SK-N-MC (cell line): ENCODE data around the gene ZNF285.
A peak's percentile ranks its signal among the peaks of the same experiment; 100 is the strongest.
"Not testable (repeated sequence)": the region's sequence is repeated elsewhere in the genome, so short reads cannot be mapped to it uniquely, and the experiment has no call there.

Experiments used
- DNase-seq: peaks from one replicate; pipeline ENCODE4 v3.0.0-alpha.2; 2011; ENCODE audit warnings: low read depth, low spot score
- H3K27ac ChIP-seq: fragments of 200-600 bp; sonication (generic); 2 replicates; pipeline ENCODE4 v1.5.1; 2016; ENCODE audit warnings: mixed run types
- H3K36me3 ChIP-seq: fragments of 200-600 bp; sonication (generic); 2 replicates; pipeline ENCODE4 v1.6.1; 2017; ENCODE audit warnings: antibody characterized with exemption, low read length, mixed read lengths; ENCODE audit not compliant: insufficient read depth
- H3K4me3 ChIP-seq: fragments of 200-600 bp; sonication (generic); 2 replicates; pipeline ENCODE4 v1.5.1; 2016
- H3K9ac ChIP-seq: fragments of 200-600 bp; sonication (generic); 2 replicates; pipeline ENCODE4 v1.8.0; 2017; ENCODE audit warnings: mixed run types, mixed read lengths; ENCODE audit not compliant: insufficient read length
- H3K9me3 ChIP-seq: fragments of 200-600 bp; sonication (generic); 2 replicates; pipeline ENCODE4 v1.6.1; 2017; ENCODE audit warnings: low read depth, mild to moderate bottlenecking, antibody characterized with exemption, low read length, moderate library complexity, mixed read lengths
- EZH2 ChIP-seq: fragments of 200-600 bp; sonication (generic); IDR thresholded peaks from one replicate; pipeline ENCODE4 v1.6.1; 2017; ENCODE audit warnings: antibody characterized with exemption
- FOXP2 ChIP-seq: optimal IDR thresholded peaks from 2 replicates; pipeline ENCODE3; 2011; ENCODE audit warnings: mild to moderate bottlenecking, moderate library complexity; ENCODE audit not compliant: insufficient read depth; ENCODE audit errors: extremely low read length, control extremely low read depth
- POLR2AphosphoS5 ChIP-seq: IDR thresholded peaks from 2 replicates; pipeline ENCODE4 v1.6.1; 2012; ENCODE audit warnings: mild to moderate bottlenecking, low read depth, low read length, borderline replicate concordance

The ZNF285 gene

DNA sequence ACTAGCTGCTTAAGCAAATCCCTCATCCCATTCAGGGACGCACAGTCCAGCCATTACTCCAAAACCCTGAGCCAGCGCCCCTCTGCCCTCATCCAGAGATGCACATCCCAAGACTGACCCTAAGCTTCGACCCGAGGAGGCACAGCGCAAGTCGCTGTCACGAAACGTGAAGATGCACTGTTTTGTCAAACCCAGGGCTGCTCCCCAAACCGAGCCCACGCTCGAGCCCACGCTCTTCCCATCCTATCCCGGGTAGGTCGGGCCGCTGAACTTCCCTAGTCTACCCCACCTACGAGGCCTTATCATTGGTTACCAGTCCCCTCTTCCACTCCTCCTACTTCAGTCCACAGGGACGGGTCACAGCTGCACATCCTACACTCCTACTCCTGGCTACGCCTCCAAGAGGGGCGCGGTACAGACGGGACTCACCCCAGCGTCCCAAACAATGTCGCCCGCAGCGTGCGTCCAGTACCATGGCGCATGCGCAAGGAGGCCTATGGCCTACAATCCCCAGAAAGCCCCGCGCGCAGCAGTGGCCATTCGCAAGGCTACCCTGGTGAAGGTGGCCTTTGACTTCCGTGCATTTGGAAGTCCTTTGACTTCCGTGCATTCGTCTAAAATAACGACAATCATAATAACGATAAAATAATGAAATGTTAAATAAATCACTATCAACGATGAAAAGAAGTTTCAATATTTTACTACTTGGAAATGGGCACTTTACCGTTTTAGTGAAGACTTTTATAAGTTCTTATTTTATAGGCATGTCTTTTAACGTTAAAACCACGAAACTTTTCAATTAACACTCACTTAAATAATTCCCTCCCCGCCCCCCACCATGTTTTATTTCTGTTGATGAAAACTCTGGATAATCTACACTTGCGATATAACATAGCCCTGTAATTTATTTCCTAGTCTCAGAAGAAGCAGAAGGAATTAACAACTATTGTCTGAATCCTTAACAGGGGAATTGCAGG lies at the start of gene ZNF285:
ZNF285 (minus strand) TSS at position 470 of the 977 bp plus-strand sequence. CDS start 4,395 bp downstream, outside the sequence.
- TF ChIP-seq EZH2 = no peak
- TF ChIP-seq FOXP2 = no peak
- TF ChIP-seq POLR2AphosphoS5 = no peak; the same call in 1 of the 2 replicates
- Histone ChIP-seq H3K4me3 (0 out of 2 replicates have a peak within 1 kb of the TSS, but pooled peaks have one; percentile 18), H3K9ac (no peak within 1 kb of the TSS), H3K27ac (no peak within 1 kb of the TSS), H3K36me3 (no peaks in the 10 kb centered on the region), H3K9me3 (no peaks in the 10 kb centered on the region)
- peak; percentile 3 for DNase-seq

DNA sequence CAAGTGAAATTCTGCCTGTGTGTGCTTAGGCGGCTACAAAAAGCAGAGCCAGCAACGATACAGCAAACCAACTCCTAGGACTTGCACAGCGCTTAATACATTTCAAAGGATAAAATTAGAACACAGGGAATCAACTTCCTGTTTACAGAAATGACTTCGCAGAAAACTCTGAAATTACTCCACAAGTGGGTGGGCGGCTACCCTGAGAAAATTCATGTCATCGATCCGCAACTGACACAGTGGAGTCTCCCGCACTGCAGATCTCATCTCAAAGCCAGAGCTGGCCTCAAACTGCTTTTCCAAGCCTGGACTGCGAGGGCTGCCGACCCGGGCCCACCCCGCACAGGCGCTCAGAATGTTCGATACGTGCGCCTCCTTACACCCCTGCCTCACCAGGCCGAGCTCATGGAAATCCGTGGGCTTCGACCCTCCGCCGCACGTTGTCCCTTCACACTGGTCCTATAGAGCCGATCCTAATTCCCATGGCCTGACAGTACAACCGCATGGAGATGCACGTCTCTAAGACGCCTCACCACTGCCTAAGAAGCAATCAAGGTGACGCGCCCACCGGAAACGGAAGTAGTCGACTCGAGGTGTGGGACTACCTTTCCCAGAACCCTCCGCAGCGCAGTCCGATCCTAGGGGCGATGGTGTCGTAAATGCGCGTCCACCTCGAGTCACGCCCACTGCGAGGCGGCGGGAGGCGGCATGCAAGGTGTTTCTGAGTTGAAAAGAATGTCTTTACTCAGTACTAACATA lies 46.7 kb upstream of the ZNF285 start, which contains the start of gene ZNF229:
ZNF229 (minus strand) TSS at position 557 of the 759 bp plus-strand sequence. CDS start 5,625 bp downstream, outside the sequence.
- TF ChIP-seq FOXP2 (no peak), EZH2 (no peak), POLR2AphosphoS5 (peak; percentile 79; the same call in 1 of the 2 replicates)
- Histone ChIP-seq H3K36me3 (peaks cover 17% of the 10 kb centered on the region), H3K27ac (no peak within 1 kb of the TSS), H3K4me3 (peak within 1 kb of the TSS; percentile 84), H3K9me3 (no peaks in the 10 kb centered on the region; the same call in 1 of the 2 replicates), H3K9ac (peak within 1 kb of the TSS; percentile 58)
- peak; percentile 80 for DNase-seq

DNA sequence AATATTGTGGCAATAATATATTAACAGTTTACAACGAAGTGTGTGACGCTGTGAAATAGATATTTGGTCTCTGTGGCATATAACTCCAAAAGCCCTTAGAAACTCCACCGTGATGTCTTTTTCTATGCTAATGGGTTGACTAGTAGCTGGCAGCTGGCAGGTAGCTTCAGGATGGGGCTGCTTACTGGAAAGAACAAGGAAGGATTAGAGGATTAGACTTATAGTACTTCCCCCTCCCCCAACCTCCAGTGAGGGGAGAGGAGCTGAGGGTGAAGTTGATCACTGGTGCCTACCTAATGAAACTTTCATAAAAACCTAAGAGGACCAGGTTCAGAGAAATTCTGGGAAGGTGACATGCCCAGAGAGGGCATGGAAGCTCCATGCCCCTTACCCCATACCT lies 37.0 kb upstream of the ZNF285 start:
- Histone ChIP-seq H3K9me3 (no peaks in the 10 kb centered on the region; the same call in 1 of the 2 replicates), H3K9ac (no peak overlapping the region), H3K36me3 (peaks cover 20% of the 10 kb centered on the region), H3K4me3 (no peak overlapping the region), H3K27ac (no peak overlapping the region)
- TF ChIP-seq POLR2AphosphoS5 (no peak), EZH2 (no peak), FOXP2 (no peak)
- no peak for DNase-seq

DNA sequence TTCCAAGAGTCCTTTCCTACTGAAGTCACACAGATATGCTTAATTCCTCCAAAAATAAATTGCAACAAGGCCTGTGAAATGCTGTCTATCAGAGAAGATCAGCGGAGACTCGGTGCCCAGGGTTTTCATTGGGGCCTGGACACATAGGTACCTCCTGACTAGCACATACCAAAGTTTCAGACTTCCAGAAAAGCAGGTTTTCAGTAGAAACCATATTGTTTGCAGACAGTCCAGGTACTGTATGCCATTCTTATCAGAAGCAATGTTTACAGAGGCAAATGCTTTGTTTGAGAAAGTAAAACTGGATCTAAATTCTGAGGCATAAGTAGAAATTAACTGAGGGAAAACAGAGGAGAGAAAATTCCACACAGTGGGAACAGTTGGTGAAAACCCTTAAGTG lies 34.0 kb upstream of the ZNF285 start:
- no peak overlapping the region for H3K4me3 ChIP-seq
- no peak overlapping the region for H3K9ac ChIP-seq
- H3K27ac ChIP-seq = no peak overlapping the region
- H3K9me3 ChIP-seq = peaks cover 3% of the 10 kb centered on the region; the same call in 1 of the 2 replicates
- peaks cover 24% of the 10 kb centered on the region for H3K36me3 ChIP-seq
- TF ChIP-seq EZH2 = no peak
- no peak for TF ChIP-seq FOXP2
- TF ChIP-seq POLR2AphosphoS5 = no peak
- no peak for DNase-seq

DNA sequence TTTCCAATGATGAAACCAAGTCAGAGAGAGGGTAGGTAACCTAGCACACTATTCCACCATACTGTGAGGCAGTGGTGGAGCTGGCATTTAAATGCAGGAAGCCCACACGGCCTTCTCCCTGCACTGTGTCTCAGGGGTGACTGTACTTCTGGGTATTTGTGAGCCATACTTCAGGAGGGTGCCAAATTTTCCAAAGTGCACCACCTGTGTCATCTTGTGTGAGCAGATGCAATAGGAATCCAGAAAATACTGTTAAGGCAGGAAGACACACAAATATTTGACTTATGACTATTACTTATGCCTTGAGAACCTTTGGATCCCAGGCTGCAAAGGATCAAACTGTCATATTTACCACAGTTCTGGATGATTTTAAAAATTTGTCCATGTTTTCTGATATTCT lies 29.5 kb upstream of the ZNF285 start:
- H3K27ac ChIP-seq = no peak overlapping the region
- no peak for DNase-seq
- no peak for TF ChIP-seq FOXP2
- TF ChIP-seq EZH2 = no peak
- no peak for TF ChIP-seq POLR2AphosphoS5

DNA sequence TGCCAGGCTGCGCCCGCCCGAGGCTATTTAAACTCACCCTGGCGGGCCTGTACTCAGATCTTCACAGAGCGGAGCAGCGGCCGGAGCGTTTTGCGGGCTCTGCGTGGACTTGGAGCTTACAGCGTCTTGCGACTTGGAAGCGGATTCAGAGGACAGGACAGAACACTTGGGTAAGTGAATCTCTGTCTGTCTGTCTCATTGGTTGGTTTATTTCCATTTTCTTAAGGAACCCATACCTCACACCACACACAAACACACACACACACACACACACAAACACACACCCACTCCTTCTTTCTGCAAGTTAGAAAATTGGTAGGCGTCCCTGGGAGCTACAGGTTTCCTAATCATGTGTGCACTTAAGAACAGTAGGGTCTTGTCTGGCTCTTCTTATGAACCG lies 14.1 kb upstream of the ZNF285 start:
- H3K9me3 ChIP-seq, H3K9ac ChIP-seq, H3K27ac ChIP-seq, DNase-seq, H3K4me3 ChIP-seq, H3K36me3 ChIP-seq: not testable (repeated sequence)

More for the DNA sequence above, 29.5 kb upstream of the ZNF285 start:
- H3K4me3 ChIP-seq = no peak overlapping the region
- peaks cover 36% of the 10 kb centered on the region for H3K36me3 ChIP-seq
- 0 out of 2 replicates have a peak, but pooled peaks cover 3% of the 10 kb centered on the region for H3K9me3 ChIP-seq
- H3K9ac ChIP-seq = no peak overlapping the region

DNA sequence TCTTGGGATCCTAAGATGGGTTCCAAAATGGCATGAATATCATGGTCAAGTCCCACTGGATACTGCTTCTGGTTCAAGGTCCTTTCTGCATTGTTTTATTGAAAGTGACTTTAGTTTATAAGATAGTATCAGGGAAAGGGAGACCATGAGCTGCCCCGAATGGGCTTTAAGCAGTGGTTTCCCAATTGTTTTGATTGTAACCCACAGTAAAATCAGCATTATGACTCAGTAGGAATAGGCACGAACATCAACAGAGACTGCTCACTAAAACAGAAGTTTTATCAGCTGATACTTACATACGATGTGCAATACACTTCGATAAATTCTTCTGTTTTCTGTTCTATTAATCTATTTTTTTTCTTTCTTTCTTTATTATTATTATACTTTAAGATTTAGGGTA lies 12.1 kb downstream of the ZNF285 start:
- DNase-seq, H3K9ac ChIP-seq: not testable (repeated sequence)

DNA sequence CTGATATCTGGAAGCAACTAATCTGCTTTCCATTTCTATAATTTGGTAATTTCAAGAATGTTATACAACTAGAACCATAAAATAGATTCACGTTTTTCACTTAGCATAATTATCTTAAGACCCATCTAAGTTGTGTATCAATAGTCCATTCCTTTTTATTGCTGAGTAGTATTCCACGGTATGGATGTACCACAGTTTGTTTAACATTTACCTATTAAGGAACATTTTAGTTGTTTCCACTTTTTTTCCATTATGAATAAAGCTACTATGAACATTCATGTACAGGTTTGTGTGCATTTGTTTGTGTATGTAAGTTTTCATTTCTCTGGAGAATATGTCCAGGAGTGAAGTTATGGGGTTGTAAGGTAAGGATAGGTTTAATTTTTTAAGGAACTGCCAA lies 26.6 kb downstream of the ZNF285 start:
- no peak overlapping the region for H3K27ac ChIP-seq
- no peaks in the 10 kb centered on the region for H3K36me3 ChIP-seq
- DNase-seq = no peak
- H3K4me3 ChIP-seq = no peak overlapping the region
- TF ChIP-seq POLR2AphosphoS5 (no peak), FOXP2 (no peak), EZH2 (no peak)
- no peaks in the 10 kb centered on the region for H3K9me3 ChIP-seq
- H3K9ac ChIP-seq = no peak overlapping the region

More for the DNA sequence above, 12.1 kb downstream of the ZNF285 start:
- H3K27ac ChIP-seq, H3K4me3 ChIP-seq, H3K36me3 ChIP-seq, H3K9me3 ChIP-seq: not testable (repeated sequence)

DNA sequence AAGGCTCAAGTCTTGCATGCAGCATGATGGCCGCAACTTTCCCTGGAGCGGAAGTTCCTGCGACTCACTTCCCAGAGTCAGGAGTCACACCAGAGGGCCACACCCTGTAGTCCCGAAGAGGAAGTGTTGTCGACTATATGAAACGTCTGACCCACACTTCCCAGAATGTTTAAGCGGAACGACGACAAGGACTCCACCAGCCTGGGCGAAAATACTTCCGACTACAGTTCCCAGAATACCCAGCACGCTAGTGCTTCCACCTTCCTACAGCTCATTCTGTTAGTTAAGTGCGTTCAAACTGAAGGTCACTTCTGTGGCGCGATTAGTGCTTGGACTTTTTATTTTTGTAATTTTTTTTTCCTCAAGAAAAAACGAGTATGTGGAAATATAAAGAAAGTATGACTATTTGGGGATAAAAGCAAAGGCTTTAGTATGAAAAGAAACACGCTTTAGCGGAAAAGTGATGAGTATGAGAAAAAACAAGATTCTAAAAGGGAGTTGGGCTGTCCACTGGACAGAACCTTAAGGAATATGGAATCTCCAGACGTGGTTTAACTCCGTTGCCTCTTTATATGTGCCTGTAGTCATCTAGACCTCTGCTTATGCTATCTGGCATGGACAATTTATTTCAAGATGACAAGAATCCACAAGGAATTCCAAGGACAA lies 29.5 kb downstream of the ZNF285 start:
- Histone ChIP-seq H3K9ac (no peak overlapping the region), H3K27ac (no peak overlapping the region), H3K9me3 (no peaks in the 10 kb centered on the region), H3K4me3 (no peak overlapping the region), H3K36me3 (no peaks in the 10 kb centered on the region)
- TF ChIP-seq EZH2 = no peak
- no peak for TF ChIP-seq FOXP2
- TF ChIP-seq POLR2AphosphoS5 = no peak
- DNase-seq = no peak
